ENCODE measurements around the gene MMAB. TPM values are rescaled to one million over a fixed set of nuclear protein-coding genes. Genes with fewer than 3 reads are reported as not detected.

Gene MMAB
- 6.7 and 12.8 TPM in 2 replicates for total RNA-seq (2014; rRNA removed; shearing (Covaris generic))
- 25.4 and 26.8 TPM in 2 replicates for polyA plus RNA-seq (2016; fragmentation: Nextera tagmentation; extraction: Ambion mirVana)

- H3K9me3 ChIP-seq (ENCODE audit: low read depth), result no peaks in the 10 kb centered on the region
- H3K9me2 ChIP-seq (ENCODE audit: insufficient read depth), result no peaks in the 10 kb centered on the region
- peak within 1 kb of the TSS; percentile 94 for H2AFZ ChIP-seq
- no peaks in the 10 kb centered on the region for H4K20me1 ChIP-seq (ENCODE audit: insufficient read depth)
- 2 to 3% methylated on average over 53 to 70 of the region's 74 CpGs for WGBS, 2 experiments (ENCODE audit: low coverage in 1 of 2, low lambda C conversion rate in 2 of 2, missing lambda C conversion rate in 2 of 2)
- H3K9ac ChIP-seq, result peak within 1 kb of the TSS; percentile 80
- peak within 1 kb of the TSS; percentile 88 for H3K4me3 ChIP-seq
- peak within 1 kb of the TSS; percentile 99 for H3K4me2 ChIP-seq (ENCODE audit: unreplicated experiment)
- no peaks in the 10 kb centered on the region for H3K27me3 ChIP-seq (replicated peaks; ENCODE audit: insufficient read depth)
- DNase-seq, result peak; percentile 99
- 0 out of 2 replicates have a peak, but pooled peaks cover 3% of the 10 kb centered on the region for H3K36me3 ChIP-seq (ENCODE audit: low read depth)
- no peak for TF ChIP-seq EZH2 (IDR thresholded peaks at IDR 0.05; ENCODE audit: insufficient read depth, poor library complexity, severe bottlenecking)
- TF ChIP-seq EZH2phosphoT487 (IDR thresholded peaks at IDR 0.05; ENCODE audit: insufficient read depth, low read depth), result no peak
- H3K79me2 ChIP-seq (ENCODE audit: insufficient read depth), result no peaks in the 10 kb centered on the region
- H3K27ac ChIP-seq, result peak within 1 kb of the TSS; percentile 37; the same call in 1 of the 2 replicates
- in situ Hi-C loops (cut with MboI), result no loop called here
- H3F3A ChIP-seq (ENCODE audit: insufficient read depth), result no peaks in the 10 kb centered on the region
- peaks cover 10% of the 10 kb centered on the region; the same call in 1 of the 2 replicates for H3K4me1 ChIP-seq (ENCODE audit: insufficient read depth)
These were observed at the start of gene MMAB, which contains the start of gene MVK for GRCh38 chr12:109573029-109573913. MMAB (minus strand) TSS chr12:109573504; CDS start chr12:109573480, 24 bp downstream. MVK (plus strand) TSS chr12:109573794; CDS start chr12:109574823, 1,029 bp downstream.

- Histone ChIP-seq H3K4me3 (no peak overlapping the region), H3K4me1 (ENCODE audit: insufficient read depth) (no peaks in the 10 kb centered on the region), H3K36me3 (ENCODE audit: low read depth) (no peaks in the 10 kb centered on the region), H3K27ac (no peak overlapping the region), H3K79me2 (ENCODE audit: insufficient read depth) (no peaks in the 10 kb centered on the region), H3F3A (ENCODE audit: insufficient read depth) (peaks cover 5% of the 10 kb centered on the region; the same call in 1 of the 2 replicates), H4K20me1 (ENCODE audit: insufficient read depth) (no peaks in the 10 kb centered on the region), H3K27me3 (replicated peaks; ENCODE audit: insufficient read depth) (peaks cover 46% of the 10 kb centered on the region), H3K9me2 (ENCODE audit: insufficient read depth) (no peaks in the 10 kb centered on the region), H2AFZ (no peak overlapping the region), H3K4me2 (ENCODE audit: unreplicated experiment) (no peak overlapping the region), H3K9me3 (ENCODE audit: low read depth) (no peaks in the 10 kb centered on the region), H3K9ac (no peak overlapping the region)
- in situ Hi-C loops (cut with MboI), result no loop called here
- no peak for DNase-seq
- TF ChIP-seq EZH2phosphoT487 (IDR thresholded peaks at IDR 0.05; ENCODE audit: insufficient read depth, low read depth), result no peak
- no peak for TF ChIP-seq EZH2 (IDR thresholded peaks at IDR 0.05; ENCODE audit: insufficient read depth, poor library complexity, severe bottlenecking)
- WGBS, 2 experiments (ENCODE audit: low coverage in 1 of 2, low lambda C conversion rate in 2 of 2, missing lambda C conversion rate in 2 of 2), result 13% methylated on average over 22 of the region's 22 CpGs
These were observed 48.6 kb upstream of the MMAB start for GRCh38 chr12:109621901-109622364.

GRCh38 chr12:109621211-109621694, 47.9 kb upstream of the MMAB start:
- Histone ChIP-seq H3K9me2 (ENCODE audit: insufficient read depth) (no peaks in the 10 kb centered on the region), H3K4me3 (no peak overlapping the region), H3K4me2 (ENCODE audit: unreplicated experiment) (no peak overlapping the region)

GRCh38 chr12:109619002-109619604, 45.8 kb upstream of the MMAB start:
- H3K79me2 ChIP-seq (ENCODE audit: insufficient read depth), result no peaks in the 10 kb centered on the region
- H3K4me3 ChIP-seq, result no peak overlapping the region
- H3K27me3 ChIP-seq (replicated peaks; ENCODE audit: insufficient read depth), result peaks cover 73% of the 10 kb centered on the region
- H3K27ac ChIP-seq, result no peak overlapping the region
- TF ChIP-seq EZH2phosphoT487 (IDR thresholded peaks at IDR 0.05; ENCODE audit: insufficient read depth, low read depth), result no peak
- TF ChIP-seq EZH2 (IDR thresholded peaks at IDR 0.05; ENCODE audit: insufficient read depth, poor library complexity, severe bottlenecking), result no peak
- no peaks in the 10 kb centered on the region for H3K9me3 ChIP-seq (ENCODE audit: low read depth)
- no peak for DNase-seq
- H3K4me1 ChIP-seq (ENCODE audit: insufficient read depth), result no peaks in the 10 kb centered on the region
- H3K9ac ChIP-seq, result no peak overlapping the region
- no peaks in the 10 kb centered on the region for H3K9me2 ChIP-seq (ENCODE audit: insufficient read depth)
- no peak overlapping the region for H3K4me2 ChIP-seq (ENCODE audit: unreplicated experiment)
- no peaks in the 10 kb centered on the region for H4K20me1 ChIP-seq (ENCODE audit: insufficient read depth)
- H3K36me3 ChIP-seq (ENCODE audit: low read depth), result no peaks in the 10 kb centered on the region
- H2AFZ ChIP-seq, result no peak overlapping the region
- peaks cover 5% of the 10 kb centered on the region; the same call in 1 of the 2 replicates for H3F3A ChIP-seq (ENCODE audit: insufficient read depth)
- in situ Hi-C loops (cut with MboI), result no loop called here
- WGBS, 2 experiments (ENCODE audit: low coverage in 1 of 2, low lambda C conversion rate in 2 of 2, missing lambda C conversion rate in 2 of 2), result 72 to 74% methylated on average over 8 of the region's 8 CpGs

More at GRCh38 chr12:109621211-109621694, 47.9 kb upstream of the MMAB start:
- Histone ChIP-seq H4K20me1 (ENCODE audit: insufficient read depth) (no peaks in the 10 kb centered on the region), H3K36me3 (ENCODE audit: low read depth) (no peaks in the 10 kb centered on the region), H3K9me3 (ENCODE audit: low read depth) (no peaks in the 10 kb centered on the region), H3K9ac (no peak overlapping the region), H3K4me1 (ENCODE audit: insufficient read depth) (no peaks in the 10 kb centered on the region), H3K27me3 (replicated peaks; ENCODE audit: insufficient read depth) (peaks cover 53% of the 10 kb centered on the region), H3K27ac (no peak overlapping the region), H2AFZ (no peak overlapping the region), H3K79me2 (ENCODE audit: insufficient read depth) (no peaks in the 10 kb centered on the region), H3F3A (ENCODE audit: insufficient read depth) (peaks cover 5% of the 10 kb centered on the region; the same call in 1 of the 2 replicates)
- TF ChIP-seq EZH2phosphoT487 (IDR thresholded peaks at IDR 0.05; ENCODE audit: insufficient read depth, low read depth) (no peak), EZH2 (IDR thresholded peaks at IDR 0.05; ENCODE audit: insufficient read depth, poor library complexity, severe bottlenecking) (no peak)
- DNase-seq, result peak; percentile 60
- 0 to 5% methylated on average over 1 of the region's 1 CpG for WGBS, 2 experiments (ENCODE audit: low coverage in 1 of 2, low lambda C conversion rate in 2 of 2, missing lambda C conversion rate in 2 of 2)
- in situ Hi-C loops (cut with MboI), result no loop called here

Data from GM23248 (cell line).